PFSK-1 (cell line): ENCODE data around the gene GPRIN2.

ENCODE experiments used
- FOXP2 ChIP-seq: optimal IDR thresholded peaks from 2 replicates; pipeline ENCODE3; 2011; ENCODE audit warnings: borderline replicate concordance, control low read depth, inconsistent platforms; ENCODE audit not compliant: insufficient read depth; ENCODE audit errors: extremely low read length, extremely low read depth
- POLR2AphosphoS5 ChIP-seq: IDR thresholded peaks from 2 replicates; pipeline ENCODE4 v1.6.1; 2012; ENCODE audit warnings: low read depth, mild to moderate bottlenecking, control low read depth, low read length, moderate library complexity
- SIN3A ChIP-seq: IDR thresholded peaks from 2 replicates; pipeline ENCODE4 v1.6.1; 2012; ENCODE audit warnings: mild to moderate bottlenecking, low read length, moderate library complexity, borderline replicate concordance; ENCODE audit not compliant: insufficient read depth
- TAF1 ChIP-seq: IDR thresholded peaks from 2 replicates; pipeline ENCODE4 v1.6.1; 2012; ENCODE audit warnings: low read length, control low read depth, borderline replicate concordance; ENCODE audit not compliant: insufficient read depth
- TF ChIP-seq, protein P1 (sequence below), 2 experiments: IDR thresholded peaks; 2 replicates each; pipeline versions ENCODE4 v1.6.1 to v1.8.0; 2011 to 2012; ENCODE audit warnings: low read depth in 2 of 2, low read length in 2 of 2, control low read depth in 1 of 2, inconsistent platforms in 1 of 2, mild to moderate bottlenecking in 1 of 2, moderate library complexity in 1 of 2; ENCODE audit not compliant: insufficient read depth in 1 of 2

Gene GPRIN2

DNA sequence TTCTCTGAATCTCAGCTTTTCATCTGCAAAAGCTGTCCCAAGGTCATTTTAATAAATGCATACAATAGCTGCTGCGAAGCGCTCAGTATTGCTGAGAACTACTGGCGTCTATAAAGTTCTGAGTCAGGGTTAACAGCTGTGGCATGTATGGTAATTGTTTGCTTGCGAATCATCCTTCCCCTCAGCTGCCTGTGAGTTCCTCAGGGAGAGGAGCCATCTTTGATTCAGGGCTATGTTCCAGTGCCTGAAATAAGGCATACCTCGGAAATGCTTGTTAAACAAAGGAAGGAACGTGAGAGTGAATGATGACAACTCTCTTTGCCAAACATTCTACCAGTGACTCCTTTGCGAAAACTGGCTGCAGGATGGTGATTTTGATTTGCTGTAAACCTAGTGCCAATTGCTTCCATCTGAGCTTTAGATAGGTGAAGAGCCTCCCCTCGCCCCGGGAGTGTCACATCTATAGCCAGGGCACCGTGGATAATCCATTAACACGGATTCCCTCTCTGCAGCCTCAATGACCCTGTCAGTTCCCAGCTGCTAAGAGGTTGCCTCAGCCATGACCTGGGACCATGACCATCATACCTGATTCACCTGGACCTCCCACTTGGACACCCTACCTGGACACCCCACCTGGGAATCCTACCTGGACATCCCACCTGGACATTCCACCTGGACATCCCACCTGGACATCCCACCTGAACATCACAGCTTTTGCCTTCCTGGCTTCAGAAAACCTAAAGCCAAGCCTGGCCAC, 39.6 kb downstream of the GPRIN2 start:
- no peak for TF ChIP-seq POLR2AphosphoS5
- TF ChIP-seq, protein P1, sequence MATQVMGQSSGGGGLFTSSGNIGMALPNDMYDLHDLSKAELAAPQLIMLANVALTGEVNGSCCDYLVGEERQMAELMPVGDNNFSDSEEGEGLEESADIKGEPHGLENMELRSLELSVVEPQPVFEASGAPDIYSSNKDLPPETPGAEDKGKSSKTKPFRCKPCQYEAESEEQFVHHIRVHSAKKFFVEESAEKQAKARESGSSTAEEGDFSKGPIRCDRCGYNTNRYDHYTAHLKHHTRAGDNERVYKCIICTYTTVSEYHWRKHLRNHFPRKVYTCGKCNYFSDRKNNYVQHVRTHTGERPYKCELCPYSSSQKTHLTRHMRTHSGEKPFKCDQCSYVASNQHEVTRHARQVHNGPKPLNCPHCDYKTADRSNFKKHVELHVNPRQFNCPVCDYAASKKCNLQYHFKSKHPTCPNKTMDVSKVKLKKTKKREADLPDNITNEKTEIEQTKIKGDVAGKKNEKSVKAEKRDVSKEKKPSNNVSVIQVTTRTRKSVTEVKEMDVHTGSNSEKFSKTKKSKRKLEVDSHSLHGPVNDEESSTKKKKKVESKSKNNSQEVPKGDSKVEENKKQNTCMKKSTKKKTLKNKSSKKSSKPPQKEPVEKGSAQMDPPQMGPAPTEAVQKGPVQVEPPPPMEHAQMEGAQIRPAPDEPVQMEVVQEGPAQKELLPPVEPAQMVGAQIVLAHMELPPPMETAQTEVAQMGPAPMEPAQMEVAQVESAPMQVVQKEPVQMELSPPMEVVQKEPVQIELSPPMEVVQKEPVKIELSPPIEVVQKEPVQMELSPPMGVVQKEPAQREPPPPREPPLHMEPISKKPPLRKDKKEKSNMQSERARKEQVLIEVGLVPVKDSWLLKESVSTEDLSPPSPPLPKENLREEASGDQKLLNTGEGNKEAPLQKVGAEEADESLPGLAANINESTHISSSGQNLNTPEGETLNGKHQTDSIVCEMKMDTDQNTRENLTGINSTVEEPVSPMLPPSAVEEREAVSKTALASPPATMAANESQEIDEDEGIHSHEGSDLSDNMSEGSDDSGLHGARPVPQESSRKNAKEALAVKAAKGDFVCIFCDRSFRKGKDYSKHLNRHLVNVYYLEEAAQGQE (IDR thresholded peaks at IDR 0.05; ENCODE audit: insufficient read depth in 1 of 2, low read depth in 2 of 2, low read length in 2 of 2): no peak
- TF ChIP-seq FOXP2: no peak
- no peak for TF ChIP-seq TAF1
- TF ChIP-seq SIN3A: no peak

DNA sequence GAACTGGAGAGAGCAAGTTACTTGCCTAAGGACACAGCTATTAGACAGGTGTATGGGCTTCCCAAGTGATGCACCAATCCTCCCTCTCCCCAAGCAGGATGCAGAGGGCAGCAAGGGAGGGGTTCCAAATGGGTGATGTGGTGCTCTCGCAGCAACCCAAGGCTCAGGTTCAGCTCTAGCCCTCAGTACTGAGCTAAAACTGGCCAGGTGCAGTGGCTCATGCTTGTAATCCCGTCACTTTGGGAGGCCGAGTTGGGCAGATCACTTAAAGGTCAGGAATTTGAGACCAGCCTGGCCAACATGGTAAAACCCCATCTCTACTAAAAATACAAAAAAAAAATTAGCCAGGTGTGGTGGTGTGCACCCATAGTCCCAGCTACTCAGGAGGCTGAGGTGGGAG, 40.7 kb downstream of the GPRIN2 start:
- TF ChIP-seq FOXP2 (no peak), POLR2AphosphoS5 (no peak), TAF1 (no peak), SIN3A (no peak)
- TF ChIP-seq, protein P1 (IDR thresholded peaks at IDR 0.05; ENCODE audit: insufficient read depth in 1 of 2, low read depth in 2 of 2, low read length in 2 of 2): no peak

DNA sequence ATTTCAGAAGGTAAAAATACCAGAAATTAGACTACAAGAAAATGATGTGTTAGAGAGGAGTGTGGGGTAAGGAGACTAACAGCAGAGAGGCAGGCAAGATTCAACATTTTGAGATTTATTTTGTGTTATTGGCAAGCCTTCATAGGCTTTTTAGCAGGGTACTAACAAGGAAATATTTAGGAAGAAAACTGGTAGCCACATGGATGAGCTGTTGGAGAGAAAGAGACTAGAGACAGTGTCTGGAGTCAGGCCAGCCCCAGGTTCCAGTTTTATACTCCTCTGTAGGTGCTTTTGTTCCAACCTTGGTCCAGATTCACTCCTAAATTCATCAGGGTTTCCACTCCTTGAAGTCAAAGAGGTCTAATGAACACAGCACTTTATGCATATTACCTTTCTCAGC, 41.1 kb downstream of the GPRIN2 start:
- TF ChIP-seq SIN3A (no peak), TAF1 (no peak), FOXP2 (no peak), POLR2AphosphoS5 (no peak)
- TF ChIP-seq, protein P1 (IDR thresholded peaks at IDR 0.05; ENCODE audit: insufficient read depth in 1 of 2, low read depth in 2 of 2, low read length in 2 of 2): no peak

DNA sequence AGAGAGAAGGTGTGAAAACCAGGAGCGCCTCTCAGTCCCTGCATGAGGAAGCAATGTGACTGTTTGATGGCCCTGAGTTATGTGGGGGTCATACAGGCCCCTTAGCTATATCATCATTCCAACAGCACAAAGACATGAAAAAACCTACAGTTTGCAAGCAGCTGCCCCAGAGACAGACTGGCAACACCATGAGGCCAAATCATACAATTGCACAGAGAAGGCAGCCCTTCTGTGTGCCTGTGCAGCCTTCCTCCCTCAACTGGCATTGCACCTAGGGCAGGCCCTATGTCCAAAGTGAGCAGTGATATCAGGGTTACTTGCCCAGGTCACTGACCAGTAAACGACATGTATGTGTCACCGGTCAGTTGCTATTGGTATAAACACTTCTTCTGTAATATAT, 41.6 kb downstream of the GPRIN2 start:
- TF ChIP-seq POLR2AphosphoS5 (no peak), TAF1 (no peak), FOXP2 (no peak), SIN3A (no peak)
- TF ChIP-seq, protein P1 (IDR thresholded peaks at IDR 0.05; ENCODE audit: insufficient read depth in 1 of 2, low read depth in 2 of 2, low read length in 2 of 2): no peak

DNA sequence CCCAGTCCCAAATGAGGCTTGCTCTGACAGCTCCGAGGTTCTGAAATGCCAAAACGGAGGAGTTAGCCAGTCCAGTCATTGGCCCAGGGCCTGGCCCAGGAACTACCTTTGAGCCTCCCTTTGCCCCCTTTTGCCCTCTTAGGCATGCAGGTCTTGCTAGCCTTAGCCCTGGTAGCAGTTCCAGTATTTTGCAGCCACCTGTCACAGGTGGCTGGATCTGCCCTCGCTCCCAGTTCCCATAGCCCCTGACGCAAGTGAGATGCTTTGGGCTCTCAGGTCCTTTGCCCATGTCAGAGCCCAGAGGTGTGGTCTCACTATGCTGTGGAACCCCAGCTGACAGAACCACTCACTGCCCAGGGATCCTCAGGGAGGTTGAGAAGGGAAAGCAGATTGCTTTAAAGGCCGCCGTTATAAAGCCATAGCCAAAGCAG, 42.0 kb downstream of the GPRIN2 start:
- no peak for TF ChIP-seq FOXP2
- no peak for TF ChIP-seq POLR2AphosphoS5
- TF ChIP-seq, protein P1 (IDR thresholded peaks at IDR 0.05; ENCODE audit: insufficient read depth in 1 of 2, low read depth in 2 of 2, low read length in 2 of 2): no peak
- TF ChIP-seq TAF1: no peak
- TF ChIP-seq SIN3A: no peak
